Activated effector memory CD4-positive, alpha-beta T cell treated with anti-CD3 and anti-CD28 coated beads, Interleukin-2, amount 50 U/mL, for 16 hours (primary cell): ENCODE data around the gene CD180.
"Not testable (repeated sequence)": the region's sequence is repeated elsewhere in the genome, so short reads cannot be mapped to it uniquely, and the experiment has no call there.

Experiments used
- DNase-seq: peaks from one replicate; pipeline ENCODE4 v3.0.0-alpha.2; 2020

Gene CD180

DNA sequence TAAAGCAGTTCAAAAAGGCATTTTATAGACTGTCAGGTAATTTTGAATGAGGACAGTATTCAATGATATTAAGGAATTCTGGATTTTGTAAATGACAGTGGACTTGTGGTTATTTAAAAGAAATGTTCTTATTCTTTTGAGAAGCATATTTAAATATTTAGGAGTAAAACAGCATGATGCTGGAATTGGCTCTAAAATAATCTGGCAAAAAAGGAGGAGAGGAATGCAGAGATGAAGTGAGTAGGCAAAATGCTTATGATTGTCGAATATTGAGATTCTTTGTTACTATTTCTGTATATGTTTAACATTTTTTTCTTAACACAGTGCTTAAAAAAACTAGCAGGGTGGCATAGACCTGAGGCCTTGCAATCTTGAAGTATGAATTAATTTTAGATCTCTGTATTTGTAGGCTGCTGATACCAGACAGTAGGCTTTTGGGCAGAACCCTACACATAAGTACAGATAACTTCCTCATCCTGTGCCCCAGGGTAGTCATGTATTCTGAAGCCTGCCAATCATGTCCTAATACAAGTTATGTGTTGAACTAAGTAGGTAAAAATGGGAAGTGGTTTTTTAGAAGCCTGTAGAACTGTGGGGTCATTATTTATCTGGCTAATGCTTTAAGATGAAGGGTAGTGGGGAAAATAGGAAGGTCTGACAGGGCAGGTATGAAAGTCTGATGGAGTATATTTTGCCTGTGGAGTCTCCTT lies 9.4 kb downstream of the CD180 start:
- no peak for DNase-seq

DNA sequence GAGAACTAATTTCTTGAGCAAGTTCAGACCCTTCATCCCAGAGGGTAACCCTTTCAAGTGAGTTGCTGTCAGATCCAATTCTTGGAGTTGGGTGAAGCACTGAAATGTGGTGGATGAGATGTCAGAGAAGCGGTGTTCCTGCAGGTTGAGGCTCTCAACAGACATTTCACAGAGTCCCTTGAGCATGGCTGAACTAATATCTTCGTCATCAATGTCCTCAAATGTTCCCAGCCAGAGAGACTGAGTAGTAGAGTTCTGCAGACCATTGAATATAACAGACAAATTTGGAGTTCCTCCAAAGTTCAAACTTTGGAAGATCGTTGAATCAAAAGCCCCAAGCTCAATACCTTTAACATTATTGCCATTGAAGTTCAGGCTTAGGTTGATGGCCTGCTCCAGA lies 12.7 kb downstream of the CD180 start:
- DNase-seq: no peak

DNA sequence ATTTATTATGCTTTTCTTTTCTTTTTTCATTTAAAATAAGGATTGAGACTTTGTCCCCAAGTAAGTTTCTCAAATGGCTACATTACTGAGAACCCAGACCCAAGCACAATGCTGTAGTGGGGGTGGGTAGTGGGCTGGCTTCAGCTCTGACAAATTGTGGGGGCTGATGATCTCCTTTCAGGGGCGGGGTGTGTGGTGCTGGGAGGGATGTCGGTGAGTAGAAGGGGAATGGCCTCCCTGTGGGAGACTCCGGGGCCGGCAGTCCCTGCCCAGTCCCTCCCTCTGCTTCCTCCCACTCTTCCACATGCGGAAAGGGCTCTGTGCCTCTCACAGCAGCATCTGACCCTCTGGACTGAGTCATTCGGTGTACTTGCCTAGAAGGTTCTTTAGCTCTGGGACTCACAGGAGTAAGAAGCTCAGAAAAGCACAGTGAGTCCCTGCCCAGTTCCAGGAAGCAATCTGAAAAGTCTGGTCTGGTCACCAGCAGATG lies 14.3 kb downstream of the CD180 start:
- DNase-seq: no peak

DNA sequence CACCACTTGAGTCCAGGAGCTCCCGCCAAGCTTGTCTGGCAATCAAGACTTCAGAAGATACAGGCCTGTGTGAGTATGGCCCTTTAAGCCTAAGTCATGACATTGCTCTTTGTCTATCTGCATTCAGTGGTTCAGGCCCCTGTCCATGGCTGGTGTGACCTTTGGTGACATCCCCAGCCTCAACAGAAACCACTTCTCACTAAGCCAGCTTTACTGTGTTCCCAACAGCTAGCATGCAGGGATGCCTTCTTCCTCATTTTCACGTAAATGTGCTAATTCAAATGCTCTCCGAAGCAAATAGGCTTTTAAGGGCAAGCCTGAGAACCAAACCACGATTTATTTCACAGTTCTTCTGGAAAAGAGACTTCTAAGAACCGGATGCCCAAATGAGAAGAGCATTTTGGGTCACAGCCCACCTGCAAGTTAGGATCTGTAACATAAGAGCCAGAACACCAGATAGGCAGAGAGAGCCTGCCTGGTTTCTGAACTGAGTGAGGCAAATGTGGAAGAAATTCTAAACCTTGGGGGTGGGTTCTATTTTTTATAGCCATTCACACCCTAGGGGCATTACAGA lies 14.9 kb downstream of the CD180 start:
- DNase-seq: no peak

DNA sequence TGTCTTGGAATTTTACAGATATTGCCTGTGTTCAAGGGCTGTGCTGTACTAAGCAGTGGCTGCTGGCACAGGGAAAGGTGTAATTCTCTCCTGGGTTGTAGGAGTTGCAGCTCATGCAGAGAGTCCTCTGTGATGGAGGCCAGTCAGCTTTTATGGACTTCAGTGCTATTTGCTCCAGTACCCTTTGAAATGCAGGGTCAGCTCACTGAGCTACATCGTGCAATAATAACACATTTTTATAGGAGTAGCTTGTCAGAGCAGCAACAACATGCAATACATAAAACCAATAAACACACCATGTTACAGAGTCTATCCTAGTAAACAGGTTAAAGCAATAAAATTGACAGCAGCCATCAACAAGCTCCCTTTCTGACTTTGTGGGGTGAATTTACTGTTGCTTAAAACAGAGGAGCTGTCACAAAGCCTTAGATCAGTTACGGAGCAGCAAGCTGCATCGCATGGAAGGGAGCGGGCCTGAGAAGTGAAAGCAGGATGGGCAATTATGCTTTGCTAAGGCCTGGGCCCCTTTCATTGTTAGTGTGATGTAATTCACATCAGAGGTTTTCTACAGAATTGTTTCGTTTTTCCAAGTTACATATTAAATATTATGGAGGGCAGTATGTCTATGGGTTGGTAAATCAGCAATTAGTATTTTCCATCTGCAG lies 16.8 kb downstream of the CD180 start:
- no peak for DNase-seq

DNA sequence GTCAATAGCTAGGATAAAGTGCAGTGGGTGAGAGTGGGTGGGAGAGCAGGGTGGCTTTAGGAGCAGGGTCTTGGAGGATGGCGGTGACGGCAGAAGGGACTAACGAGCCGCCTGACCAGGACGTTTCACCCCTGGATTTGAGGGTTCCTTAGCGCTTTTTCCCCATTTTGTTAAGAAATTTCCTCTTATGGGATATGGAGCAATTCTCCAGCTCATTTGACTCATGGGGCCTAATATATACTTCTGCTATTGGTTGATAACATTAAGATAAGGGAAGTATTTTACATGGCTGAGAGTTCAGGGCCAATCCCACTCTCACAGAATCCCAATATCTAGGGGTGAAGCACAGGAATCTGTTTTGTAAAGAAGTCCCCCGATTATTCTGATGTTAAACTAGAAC lies 17.6 kb downstream of the CD180 start:
- no peak for DNase-seq

DNA sequence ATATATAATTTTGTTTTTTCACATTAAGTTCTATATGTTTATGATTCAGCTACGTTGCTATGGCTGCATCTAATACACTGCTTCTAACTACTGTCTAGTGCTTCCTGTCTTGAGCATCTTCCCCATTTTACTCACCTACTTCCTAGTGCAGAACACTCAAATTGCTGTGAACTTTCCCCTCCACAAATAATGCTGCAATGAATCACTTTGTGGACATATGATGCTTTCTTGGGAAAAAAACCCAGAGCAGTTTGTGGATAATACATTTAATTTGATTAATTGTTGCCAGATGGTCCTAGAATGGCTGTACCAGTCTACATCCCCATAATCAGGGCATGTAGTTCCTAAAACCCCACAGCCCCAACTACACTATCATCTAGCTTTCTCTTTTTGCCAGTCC lies 18.5 kb downstream of the CD180 start:
- DNase-seq: no peak

DNA sequence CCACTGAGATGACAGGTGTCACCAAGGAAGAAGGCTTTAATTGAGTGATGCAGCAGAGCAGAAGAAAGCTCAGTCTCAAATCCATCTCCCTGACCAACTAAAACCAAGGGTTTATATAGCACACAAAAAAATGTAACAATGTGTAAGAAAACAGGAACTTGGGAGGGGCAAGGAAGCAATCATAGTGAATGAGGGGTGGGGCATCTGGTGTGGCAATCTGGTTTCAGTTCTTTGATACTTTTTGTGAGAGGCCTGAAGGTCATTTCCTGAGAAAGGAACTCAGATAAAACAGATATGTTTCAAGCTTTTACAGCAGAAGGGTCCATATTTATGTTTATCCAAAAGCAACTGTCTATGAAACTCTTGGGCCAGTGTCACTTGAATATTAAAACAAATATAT lies 19.7 kb downstream of the CD180 start:
- DNase-seq: no peak

DNA sequence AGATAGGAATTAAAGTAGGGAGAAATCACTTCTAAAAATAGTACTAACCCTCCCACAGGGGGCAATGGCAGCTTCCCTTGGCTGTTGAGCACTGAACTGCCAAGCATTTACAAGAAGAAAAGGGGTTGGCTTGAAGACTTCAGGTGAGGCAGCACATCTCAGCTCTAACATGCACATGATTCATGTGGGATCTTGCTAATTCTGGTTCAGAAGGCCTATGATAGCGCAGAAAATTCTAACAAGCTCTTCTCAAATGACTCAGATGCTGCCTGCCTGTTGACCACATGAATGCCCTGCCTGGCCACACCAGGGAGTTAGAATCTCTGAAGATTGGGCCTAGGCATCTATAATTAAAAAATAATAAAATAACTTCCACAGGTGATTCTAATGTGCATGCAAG lies 22.6 kb downstream of the CD180 start:
- no peak for DNase-seq

DNA sequence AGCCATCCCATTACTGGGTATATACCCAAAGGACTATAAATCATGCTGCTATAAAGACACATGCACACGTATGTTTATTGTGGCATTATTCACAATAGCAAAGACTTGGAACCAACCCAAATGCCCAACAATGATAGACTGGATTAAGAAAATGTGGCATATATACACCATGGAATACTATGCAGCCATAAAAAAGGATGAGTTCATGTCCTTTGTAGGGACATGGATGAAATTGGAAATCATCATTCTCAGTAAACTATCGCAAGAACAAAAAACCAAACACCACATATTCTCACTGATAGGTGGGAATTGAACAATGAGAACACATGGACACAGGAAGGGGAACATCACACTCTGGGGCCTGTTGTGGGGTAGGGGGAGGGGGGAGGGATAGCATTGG lies 23.2 kb downstream of the CD180 start:
- DNase-seq: not testable (repeated sequence)

DNA sequence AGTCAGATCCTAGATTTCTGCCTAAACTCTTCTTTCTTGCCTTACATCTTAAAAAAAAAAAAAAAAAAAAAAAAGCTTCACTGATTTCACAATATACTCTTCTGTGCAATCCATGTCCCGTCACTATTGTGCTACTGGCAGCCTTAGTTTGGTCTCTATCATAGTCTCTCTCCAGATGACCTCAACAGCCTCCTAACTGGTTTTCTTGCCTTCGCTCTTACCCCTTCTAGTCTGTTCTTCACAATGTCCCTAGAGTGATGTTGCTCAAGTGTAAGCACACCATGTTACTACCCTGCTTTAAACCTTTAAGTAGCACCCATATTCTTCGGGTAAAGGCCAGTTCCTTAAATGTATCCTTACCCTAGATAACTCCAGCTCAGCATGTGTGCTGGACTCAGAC lies 25.8 kb downstream of the CD180 start:
- no peak for DNase-seq

DNA sequence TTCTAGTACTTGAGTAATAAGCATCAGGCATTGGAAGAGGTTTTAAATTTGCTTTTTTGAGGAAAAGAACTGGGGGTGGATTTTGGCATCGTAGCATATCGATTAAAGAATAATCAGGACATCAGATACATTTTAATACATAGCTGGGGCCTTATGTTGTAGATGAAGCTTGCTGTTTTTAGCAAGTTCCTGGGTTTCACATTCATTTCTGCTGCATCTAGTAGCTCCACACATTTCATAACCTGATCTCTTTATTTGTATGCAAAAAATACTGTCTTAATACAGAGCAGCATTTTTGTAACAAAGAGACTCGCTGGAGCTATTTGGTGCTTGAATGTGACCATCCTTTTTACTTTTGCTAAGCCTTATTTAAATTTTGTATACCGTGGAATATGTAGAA lies 28.5 kb downstream of the CD180 start:
- no peak for DNase-seq

DNA sequence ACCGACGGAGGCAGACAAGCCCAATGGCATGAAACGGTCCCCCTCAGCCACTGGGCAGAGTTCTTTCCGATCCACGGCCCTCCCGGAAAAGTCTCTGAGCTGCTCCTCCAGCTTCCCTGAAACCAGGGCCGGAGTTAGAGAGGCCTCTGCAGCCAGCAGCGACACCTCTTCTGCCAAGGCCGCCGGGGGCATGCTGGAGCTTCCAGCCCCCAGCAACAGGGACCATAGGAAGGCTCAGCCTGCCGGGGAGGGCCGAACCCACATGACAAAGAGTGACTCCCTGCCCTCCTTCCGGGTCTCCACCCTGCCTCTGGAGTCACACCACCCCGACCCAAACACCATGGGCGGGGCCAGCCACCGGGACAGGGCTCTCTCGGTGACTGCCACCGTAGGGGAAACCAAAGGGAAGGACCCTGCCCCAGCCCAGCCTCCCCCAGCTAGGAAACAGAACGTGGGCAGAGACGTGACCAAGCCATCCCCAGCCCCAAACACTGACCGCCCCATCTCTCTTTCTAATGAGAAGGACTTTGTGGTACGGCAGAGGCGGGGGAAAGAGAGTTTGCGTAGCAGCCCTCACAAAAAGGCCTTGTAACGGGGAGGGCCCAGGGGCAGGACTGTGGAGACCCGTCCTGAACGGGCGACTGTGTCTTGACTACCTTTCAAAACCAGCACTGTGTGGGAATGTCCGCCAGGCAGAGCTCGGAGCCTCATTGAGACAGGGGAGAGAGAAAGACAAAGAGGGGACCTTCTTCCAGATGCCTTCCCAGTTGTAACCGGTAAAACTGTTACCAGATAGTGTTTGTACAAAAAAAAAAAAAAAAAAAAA lies 29.9 kb downstream of the CD180 start:
- DNase-seq: peak; percentile 88

DNA sequence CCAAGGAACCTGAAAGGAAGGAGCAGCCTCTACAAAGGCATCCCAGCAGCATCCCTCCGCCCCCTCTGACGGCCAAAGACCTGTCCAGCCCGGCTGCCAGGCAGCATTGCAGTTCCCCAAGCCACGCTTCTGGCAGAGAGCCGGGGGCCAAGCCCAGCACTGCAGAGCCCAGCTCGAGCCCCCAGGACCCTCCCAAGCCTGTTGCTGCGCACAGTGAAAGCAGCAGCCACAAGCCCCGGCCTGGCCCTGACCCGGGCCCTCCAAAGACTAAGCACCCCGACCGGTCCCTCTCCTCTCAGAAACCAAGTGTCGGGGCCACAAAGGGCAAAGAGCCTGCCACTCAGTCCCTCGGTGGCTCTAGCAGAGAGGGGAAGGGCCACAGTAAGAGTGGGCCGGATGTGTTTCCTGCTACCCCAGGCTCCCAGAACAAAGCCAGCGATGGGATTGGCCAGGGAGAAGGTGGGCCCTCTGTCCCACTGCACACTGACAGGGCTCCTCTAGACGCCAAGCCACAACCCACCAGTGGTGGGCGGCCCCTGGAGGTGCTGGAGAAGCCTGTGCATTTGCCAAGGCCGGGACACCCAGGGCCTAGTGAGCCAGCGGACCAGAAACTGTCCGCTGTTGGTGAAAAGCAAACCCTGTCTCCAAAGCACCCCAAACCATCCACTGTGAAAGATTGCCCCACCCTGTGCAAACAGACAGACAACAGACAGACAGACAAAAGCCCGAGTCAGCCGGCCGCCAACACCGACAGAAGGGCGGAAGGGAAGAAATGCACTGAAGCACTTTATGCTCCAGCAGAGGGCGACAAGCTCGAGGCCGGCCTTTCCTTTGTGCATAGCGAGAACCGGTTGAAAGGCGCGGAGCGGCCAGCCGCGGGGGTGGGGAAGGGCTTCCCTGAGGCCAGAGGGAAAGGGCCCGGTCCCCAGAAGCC lies 30.8 kb downstream of the CD180 start:
- peak; percentile 91 for DNase-seq

DNA sequence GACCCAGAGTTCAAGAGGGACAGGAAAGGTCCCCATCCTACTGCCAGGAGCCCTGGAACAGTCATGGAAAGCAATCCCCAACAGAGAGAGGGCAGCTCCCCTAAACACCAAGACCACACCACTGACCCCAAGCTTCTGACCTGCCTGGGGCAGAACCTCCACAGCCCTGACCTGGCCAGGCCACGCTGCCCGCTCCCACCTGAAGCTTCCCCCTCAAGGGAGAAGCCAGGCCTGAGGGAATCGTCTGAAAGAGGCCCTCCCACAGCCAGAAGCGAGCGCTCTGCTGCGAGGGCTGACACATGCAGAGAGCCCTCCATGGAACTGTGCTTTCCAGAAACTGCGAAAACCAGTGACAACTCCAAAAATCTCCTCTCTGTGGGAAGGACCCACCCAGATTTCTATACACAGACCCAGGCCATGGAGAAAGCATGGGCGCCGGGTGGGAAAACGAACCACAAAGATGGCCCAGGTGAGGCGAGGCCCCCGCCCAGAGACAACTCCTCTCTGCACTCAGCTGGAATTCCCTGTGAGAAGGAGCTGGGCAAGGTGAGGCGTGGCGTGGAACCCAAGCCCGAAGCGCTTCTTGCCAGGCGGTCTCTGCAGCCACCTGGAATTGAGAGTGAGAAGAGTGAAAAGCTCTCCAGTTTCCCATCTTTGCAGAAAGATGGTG lies 31.6 kb downstream of the CD180 start:
- DNase-seq: no peak

DNA sequence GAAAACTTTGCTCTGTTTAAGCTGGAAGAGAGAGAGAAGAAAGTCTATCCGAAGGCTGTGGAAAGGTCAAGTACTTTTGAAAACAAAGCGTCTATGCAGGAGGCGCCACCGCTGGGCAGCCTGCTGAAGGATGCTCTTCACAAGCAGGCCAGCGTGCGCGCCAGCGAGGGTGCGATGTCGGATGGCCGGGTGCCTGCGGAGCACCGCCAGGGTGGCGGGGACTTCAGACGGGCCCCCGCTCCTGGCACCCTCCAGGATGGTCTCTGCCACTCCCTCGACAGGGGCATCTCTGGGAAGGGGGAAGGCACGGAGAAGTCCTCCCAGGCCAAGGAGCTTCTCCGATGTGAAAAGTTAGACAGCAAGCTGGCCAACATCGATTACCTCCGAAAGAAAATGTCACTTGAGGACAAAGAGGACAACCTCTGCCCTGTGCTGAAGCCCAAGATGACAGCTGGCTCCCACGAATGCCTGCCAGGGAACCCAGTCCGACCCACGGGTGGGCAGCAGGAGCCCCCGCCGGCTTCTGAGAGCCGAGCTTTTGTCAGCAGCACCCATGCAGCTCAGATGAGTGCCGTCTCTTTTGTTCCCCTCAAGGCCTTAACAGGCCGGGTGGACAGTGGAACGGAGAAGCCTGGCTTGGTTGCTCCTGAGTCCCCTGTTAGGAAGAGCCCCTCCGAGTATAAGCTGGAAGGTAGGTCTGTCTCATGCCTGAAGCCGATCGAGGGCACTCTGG lies 32.6 kb downstream of the CD180 start:
- no peak for DNase-seq

DNA sequence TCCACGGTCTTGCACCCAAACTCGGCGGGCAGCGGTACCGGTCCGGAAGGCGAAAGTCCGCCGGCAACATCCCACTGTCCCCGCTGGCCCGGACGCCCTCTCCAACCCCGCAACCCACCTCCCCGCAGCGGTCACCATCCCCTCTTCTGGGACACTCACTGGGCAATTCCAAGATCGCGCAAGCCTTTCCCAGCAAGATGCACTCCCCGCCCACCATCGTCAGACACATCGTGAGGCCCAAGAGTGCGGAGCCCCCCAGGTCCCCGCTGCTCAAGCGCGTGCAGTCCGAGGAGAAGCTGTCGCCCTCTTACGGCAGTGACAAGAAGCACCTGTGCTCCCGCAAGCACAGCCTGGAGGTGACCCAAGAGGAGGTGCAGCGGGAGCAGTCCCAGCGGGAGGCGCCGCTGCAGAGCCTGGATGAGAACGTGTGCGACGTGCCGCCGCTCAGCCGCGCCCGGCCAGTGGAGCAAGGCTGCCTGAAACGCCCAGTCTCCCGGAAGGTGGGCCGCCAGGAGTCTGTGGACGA lies 33.3 kb downstream of the CD180 start:
- no peak for DNase-seq

DNA sequence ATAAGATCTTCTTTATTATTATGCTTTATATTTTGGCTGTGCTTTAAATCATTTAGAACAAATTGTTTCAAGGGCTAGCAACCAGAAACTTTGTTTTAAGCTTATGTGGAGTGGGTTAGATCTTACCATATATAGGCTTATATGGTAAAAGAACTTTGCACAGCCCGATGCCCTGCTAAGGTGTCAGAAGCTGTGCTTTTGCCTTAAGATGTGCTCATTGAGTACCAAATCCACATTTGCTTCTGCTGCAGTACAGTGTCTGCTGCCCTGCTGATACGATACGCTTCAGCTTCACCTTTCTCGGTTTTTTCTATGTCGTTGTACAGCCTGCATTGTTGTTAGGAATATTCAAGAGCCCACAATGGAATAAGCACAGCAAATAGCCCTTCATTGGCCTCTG lies 34.8 kb downstream of the CD180 start:
- no peak for DNase-seq

DNA sequence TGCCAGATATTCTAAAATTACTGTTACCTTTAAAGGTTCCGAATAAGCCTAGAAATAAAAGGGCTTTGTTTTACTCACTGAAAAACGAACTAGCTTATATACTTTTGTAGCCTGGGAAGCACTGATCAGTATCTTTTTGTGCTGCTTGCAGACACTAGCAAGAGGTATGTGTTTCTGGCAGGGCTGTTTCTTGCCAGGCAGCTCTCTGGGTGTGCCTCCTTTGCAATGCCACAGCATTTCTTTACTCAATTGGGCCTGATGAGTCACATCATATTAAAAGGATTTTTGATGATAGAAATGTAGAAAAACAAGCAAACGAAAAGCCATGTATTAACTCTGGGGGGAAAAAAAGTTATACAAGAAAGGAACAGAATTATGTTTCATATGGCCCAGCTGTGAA lies 35.6 kb downstream of the CD180 start:
- peak; percentile 72 for DNase-seq

DNA sequence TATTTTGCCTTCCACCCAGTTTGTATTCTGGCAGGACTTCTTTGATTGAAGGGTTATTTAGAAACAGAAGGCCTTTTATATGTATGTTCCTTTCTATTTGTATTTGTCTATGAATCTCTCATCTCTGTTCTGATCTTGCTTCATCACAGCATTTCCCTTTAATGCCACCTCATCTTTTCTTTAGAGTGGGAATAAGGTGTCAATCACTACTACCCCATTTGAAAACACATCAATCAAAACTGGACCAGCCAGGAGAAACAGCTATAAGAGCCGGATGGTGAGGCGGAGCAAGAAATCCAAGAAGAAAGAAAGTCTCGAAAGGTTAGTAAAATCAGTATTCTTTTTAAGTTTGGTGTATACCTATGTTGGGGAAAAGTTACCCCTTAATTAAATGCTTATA lies 36.3 kb downstream of the CD180 start:
- no peak for DNase-seq
